IMR-90 (cell line): Measurements from ENCODE around the gene PCDHGA7. TPM values are rescaled to one million over a fixed set of nuclear protein-coding genes. Genes with fewer than 3 reads are reported as not detected.
A peak's percentile ranks its signal among the peaks of the same experiment; 100 is the strongest.
"Not testable (repeated sequence)": the region's sequence is repeated elsewhere in the genome, so short reads cannot be mapped to it uniquely, and the experiment has no call there.

ENCODE experiments used
- ATAC-seq: fragments of 200-7000 bp; cut with Tn5 transposase; 2 replicates; pipeline ENCODE4 v1.9.1; 2020; ENCODE audit warnings: low read depth, mild to moderate bottlenecking, moderate library complexity
- BruUV-seq: library from RNA; stranded (reverse); fragments of 400-500 nt; replicated peaks from 2 replicates; lab custom pipeline; 2021; lab: Mats Ljungman, UMichigan
- CTCF ChIA-PET: fragments of 300-600 bp; formaldehyde crosslinking; extraction: SDS; loops from one replicate; lab custom pipeline; 2021; ENCODE audit warnings: antibody characterized with exemption; lab: Yijun Ruan, JAX
- POLR2A ChIA-PET: fragments of 300-600 bp; sonication (Branson Sonifier 250); formaldehyde crosslinking; loops from one replicate; lab custom pipeline; 2022; ENCODE audit warnings: antibody characterized with exemption; ENCODE audit not compliant: unreplicated experiment; lab: Charles Lee
- DNase-seq: peaks from one replicate; pipeline ENCODE4 v3.0.0; 2013
- H2AFZ ChIP-seq: replicated peaks from 2 replicates; pipeline ENCODE3; 2013; ENCODE audit warnings: low read length, mild to moderate bottlenecking; ENCODE audit not compliant: poor library complexity
- H2AK5ac ChIP-seq: 2 replicates; pipeline ENCODE4 v1.6.1; 2013; ENCODE audit warnings: low read depth, low read length, inconsistent platforms
- H2AK9ac ChIP-seq: replicated peaks from 2 replicates; pipeline ENCODE3; 2013; ENCODE audit warnings: mild to moderate bottlenecking, low read depth, low read length, moderate library complexity; ENCODE audit not compliant: poor library complexity
- H2BK120ac ChIP-seq: 2 replicates; pipeline ENCODE4 v1.6.1; 2013; ENCODE audit warnings: low read depth, low read length, inconsistent platforms
- H2BK15ac ChIP-seq: 3 replicates; pipeline ENCODE4 v1.6.1; 2013; ENCODE audit warnings: low read depth, low read length, inconsistent platforms
- H2BK20ac ChIP-seq: 2 replicates; pipeline ENCODE4 v1.6.1; 2013; ENCODE audit warnings: low read depth, mild to moderate bottlenecking, inconsistent platforms, low read length, moderate library complexity
- H2BK5ac ChIP-seq: 2 replicates; pipeline ENCODE4 v1.6.1; 2013; ENCODE audit warnings: mild to moderate bottlenecking, low read depth, low read length, inconsistent platforms; ENCODE audit not compliant: poor library complexity, severe bottlenecking
- H3K14ac ChIP-seq: replicated peaks from 2 replicates; pipeline ENCODE4 v1.6.1; 2013; ENCODE audit warnings: low read depth, low read length, inconsistent platforms
- H3K18ac ChIP-seq: 2 replicates; pipeline ENCODE4 v1.6.1; 2013; ENCODE audit warnings: low read depth, low read length, control low read depth
- H3K23ac ChIP-seq: 2 replicates; pipeline ENCODE4 v1.6.1; 2013; ENCODE audit warnings: low read depth, low read length, inconsistent platforms
- H3K27ac ChIP-seq: 2 replicates; pipeline ENCODE4 v1.5.1; 2013; ENCODE audit warnings: mild to moderate bottlenecking, control low read depth, low read length; ENCODE audit not compliant: insufficient read depth
- H3K27me3 ChIP-seq: 2 replicates; pipeline ENCODE4 v1.6.1; 2013; ENCODE audit warnings: low read length; ENCODE audit not compliant: control insufficient read depth, insufficient read depth
- H3K36me3 ChIP-seq: 2 replicates; pipeline ENCODE4 v1.6.1; 2013; ENCODE audit warnings: low read length, mixed read lengths; ENCODE audit not compliant: control insufficient read depth, insufficient read depth
- H3K4ac ChIP-seq: 2 replicates; pipeline ENCODE4 v1.6.1; 2013; ENCODE audit warnings: low read depth, low read length, inconsistent platforms
- H3K4me1 ChIP-seq: 2 replicates; pipeline ENCODE4 v1.6.1; 2013; ENCODE audit warnings: low read length, mixed read lengths; ENCODE audit not compliant: control insufficient read depth, insufficient read depth
- H3K4me2 ChIP-seq: 2 replicates; pipeline ENCODE4 v1.6.1; 2013; ENCODE audit warnings: low read depth, mild to moderate bottlenecking, control low read depth, low read length, moderate library complexity
- H3K4me3 ChIP-seq: 2 replicates; pipeline ENCODE4 v1.5.1; 2013; ENCODE audit warnings: low read depth, mild to moderate bottlenecking, control low read depth, low read length, moderate library complexity; ENCODE audit not compliant: insufficient read depth
- H3K56ac ChIP-seq: 2 replicates; pipeline ENCODE4 v1.6.1; 2013; ENCODE audit warnings: low read length, inconsistent platforms; ENCODE audit not compliant: insufficient read depth; ENCODE audit errors: extremely low read depth
- H3K79me1 ChIP-seq, 2 experiments: 2 replicates each; pipeline ENCODE4 v1.6.1; 2013; ENCODE audit warnings: low read length in 2 of 2, inconsistent platforms in 1 of 2, low read depth in 1 of 2
- H3K9ac ChIP-seq: 2 replicates; pipeline ENCODE4 v1.6.1; 2013; ENCODE audit warnings: low read depth, low read length, control low read depth
- H3K9me1 ChIP-seq: 2 replicates; pipeline ENCODE4 v1.6.1; 2013; ENCODE audit warnings: low read length, inconsistent platforms; ENCODE audit not compliant: insufficient read depth
- H3K9me3 ChIP-seq: 2 replicates; pipeline ENCODE4 v1.6.1; 2013; ENCODE audit warnings: low read length; ENCODE audit not compliant: control insufficient read depth, insufficient read depth
- H4K20me1 ChIP-seq: 2 replicates; pipeline ENCODE4 v1.6.1; 2013; ENCODE audit warnings: low read length, inconsistent platforms; ENCODE audit not compliant: insufficient read depth
- H4K5ac ChIP-seq: 2 replicates; pipeline ENCODE4 v1.6.1; 2013; ENCODE audit warnings: mild to moderate bottlenecking, low read depth, low read length, control low read depth
- H4K8ac ChIP-seq, 2 experiments: 2 replicates each; pipeline ENCODE4 v1.6.1; 2013; ENCODE audit warnings: low read depth in 2 of 2, low read length in 2 of 2, control low read depth in 1 of 2, inconsistent platforms in 1 of 2
- H4K91ac ChIP-seq: 2 replicates; pipeline ENCODE4 v1.6.1; 2013; ENCODE audit warnings: low read depth, low read length, inconsistent platforms; ENCODE audit not compliant: insufficient read depth
- CTCF ChIP-seq: conservative IDR thresholded peaks from 2 replicates; pipeline ENCODE4 v1.5.1; 2012; ENCODE audit warnings: mild to moderate bottlenecking, low read depth, low read length, improper control_type of control experiment
- RAD21 ChIP-seq: IDR thresholded peaks from 2 replicates; pipeline ENCODE4 v1.6.1; 2012; ENCODE audit warnings: low read length, improper control_type of control experiment
- SMC3 ChIP-seq: fragments of 150-350 bp; IDR thresholded peaks from 2 replicates; pipeline ENCODE4 v1.6.1; 2016; ENCODE audit warnings: low read depth, mild to moderate bottlenecking, antibody characterized with exemption, low read length, moderate library complexity
- WGBS, 2 experiments: methylation state at CpG; one replicate each; pipeline versions ENCODE4 v1.1.5 to v1.1.7; 2013; ENCODE audit warnings: missing lambda C conversion rate in 2 of 2; ENCODE audit not compliant: insufficient read length in 1 of 2; ENCODE audit errors: extremely low coverage in 2 of 2; 5-methylcytosine and 5-hydroxymethylcytosine counted together
- dilution Hi-C: fragments of 300-500 bp; cut with HindIII; formaldehyde crosslinking; loops from one replicate; pipeline ENCODE4 v1.14.3; 2018; ENCODE audit warnings: low sequenced_read_pairs; ENCODE audit not compliant: unreplicated experiment
- in situ Hi-C: fragments of 300-500 bp; cut with MboI; formaldehyde crosslinking; loops from 3 replicates; pipeline ENCODE4 v1.14.3; 2019; ENCODE audit warnings: low sequenced_read_pairs, inconsistent platforms, mixed read lengths
- intact Hi-C: fragments of 100-400 bp; cut with micrococcal nuclease; formaldehyde crosslinking; loops from 2 replicates; pipeline ENCODE4 v1.10.0; 2022
- polyA plus RNA-seq, 3 experiments: library from polyadenylated mRNA; depleted of rRNA; stranded (reverse); fragments of >200 nt; gene quantifications; 2 replicates each; pipeline ENCODE4 v1.2.3, GENCODE V29; 2012; ENCODE audit warnings: low replicate concordance in 1 of 3
- total RNA-seq: library from RNA; depleted of rRNA; stranded (reverse); fragments of >200 nt; gene quantifications from 2 replicates; pipeline ENCODE4 v1.2.3, GENCODE V29; 2012

PCDHGA7 gene
- total and polyA plus RNA-seq, 2 of the 4 experiments (the other 2 are of a cell fraction), result 3.2 to 3.4 TPM

GRCh38 chr5:141397756-141398551 lies 15.4 kb downstream of the PCDHGA7 start, which contains the start of gene PCDHGB5:
PCDHGB5 (plus strand) TSS chr5:141397947; CDS start chr5:141398128, 181 bp downstream.
- H3K23ac ChIP-seq, H4K91ac ChIP-seq, H4K20me1 ChIP-seq, dilution Hi-C loops, H3K9me1 ChIP-seq, H2BK15ac ChIP-seq, intact Hi-C loops, BruUV-seq, H2AK9ac ChIP-seq, H2BK20ac ChIP-seq, H3K27me3 ChIP-seq, in situ Hi-C loops, H3K4me1 ChIP-seq, POLR2A ChIA-PET, H3K4ac ChIP-seq, H2BK120ac ChIP-seq, H2AK5ac ChIP-seq: not testable (repeated sequence)
- peak within 1 kb of the TSS; percentile 27; the same call in 1 of the 2 replicates for H3K18ac ChIP-seq
- H2AFZ ChIP-seq, result peak within 1 kb of the TSS; percentile 72
- TF ChIP-seq SMC3, result peak; percentile 46; the same call in 1 of the 2 replicates
- TF ChIP-seq CTCF, result peak; percentile 63
- TF ChIP-seq RAD21, result peak; percentile 60
- no CpG with 5 or more reads among the region's 43 CpGs for WGBS, 2 experiments
- H3K79me1 ChIP-seq, result peaks cover 7 to 15% of the 10 kb centered on the region in 2 experiments; a peak in 3 of 4 replicates
- peak within 1 kb of the TSS; percentile 34; the same call in 1 of the 2 replicates for H4K5ac ChIP-seq
- peak within 1 kb of the TSS; percentile 65; the same call in 1 of the 2 replicates for H3K9ac ChIP-seq
- CTCF ChIA-PET, result interaction anchor here (1.3 to 2.1 kb wide), 3 partner anchors 15 to 166 kb away, joined by 3 to 11 read pairs (median 7); partner anchors contain the start of gene PCDHGA10
- H3K36me3 ChIP-seq, result peaks cover 19% of the 10 kb centered on the region
- DNase-seq, result peak; percentile 61
- H3K27ac ChIP-seq, result peak within 1 kb of the TSS; percentile 36
- 0 out of 2 replicates have a peak within 1 kb of the TSS, but pooled peaks have one; percentile 78 for H3K14ac ChIP-seq
- peak within 1 kb of the TSS; percentile 51 for H3K4me3 ChIP-seq
- peaks cover 49% of the 10 kb centered on the region for H3K9me3 ChIP-seq
- peak within 1 kb of the TSS; percentile 69 for H2BK5ac ChIP-seq
- 0 out of 2 replicates have a peak within 1 kb of the TSS, but pooled peaks have one; percentile 19 for H3K56ac ChIP-seq
- ATAC-seq, result peak; percentile 98
- H4K8ac ChIP-seq, result peak within 1 kb of the TSS in 1 of 2 experiments; percentile 35; a peak in 1 of 4 replicates
- peak within 1 kb of the TSS; percentile 38; the same call in 1 of the 2 replicates for H3K4me2 ChIP-seq
